ENCODE results near the gene RASGEF1C.

RASGEF1C gene

DNA sequence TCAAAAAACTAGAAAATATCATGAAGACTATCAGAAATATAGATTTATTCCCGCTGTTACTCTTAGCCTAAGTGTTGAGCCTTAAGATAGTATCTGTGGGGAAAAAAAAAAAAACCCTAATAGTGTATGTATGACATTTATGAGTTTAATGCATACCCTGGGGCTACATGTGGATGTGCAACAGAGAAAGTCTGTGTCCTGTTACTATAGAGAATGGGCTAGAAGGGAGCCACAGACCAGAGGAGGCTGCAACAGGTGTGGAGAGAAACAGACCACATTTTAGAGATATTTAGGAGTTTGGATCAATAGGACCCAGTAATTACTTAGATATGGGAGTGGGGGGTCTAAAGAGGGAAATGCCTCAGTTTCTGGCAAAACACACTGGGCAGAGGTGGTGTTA is 152.9 kb downstream of the RASGEF1C start:
- Histone ChIP-seq H3K4me1 (ENCODE audit: control insufficient read depth, insufficient read depth, low read length) (no peaks in the 10 kb centered on the region), H3K27ac (ENCODE audit: low read length) (no peak overlapping the region), H3K27me3 (ENCODE audit: control insufficient read depth in 1 of 2, insufficient read depth in 2 of 2, low read length in 2 of 2) (no peaks in the 10 kb centered on the region), H3K9me3 (ENCODE audit: control insufficient read depth in 2 of 2, low read length in 2 of 2) (no peaks in the 10 kb centered on the region), H3K36me3 (ENCODE audit: control insufficient read depth in 2 of 2, insufficient read depth in 2 of 2, low read length in 2 of 2) (no peaks in the 10 kb centered on the region), H3K4me3 (ENCODE audit: low read length in 2 of 2) (no peak overlapping the region), H3K9ac (ENCODE audit: low read length in 2 of 2) (no peak overlapping the region)

DNA sequence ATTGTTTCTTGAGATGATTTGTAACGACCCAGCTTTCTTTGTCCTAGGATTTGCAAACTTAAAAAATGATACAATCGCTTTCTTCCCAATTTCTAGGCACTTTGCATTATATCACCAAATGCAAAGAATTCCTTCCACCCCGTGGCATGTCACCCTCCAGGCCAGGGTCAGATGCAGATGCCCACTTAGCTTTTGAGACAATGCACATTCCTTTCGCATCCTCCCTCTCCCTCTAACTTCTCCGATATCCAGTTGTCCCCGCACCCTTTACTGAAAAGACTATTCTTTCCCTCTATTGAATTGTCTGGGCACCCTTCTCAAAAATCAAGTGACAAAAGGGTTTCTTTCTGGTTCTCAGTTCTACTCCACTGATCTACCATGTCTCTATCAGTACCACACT is 154.8 kb downstream of the RASGEF1C start:
- Histone ChIP-seq H3K4me3 (ENCODE audit: low read length in 2 of 2) (no peak overlapping the region), H3K4me1 (ENCODE audit: control insufficient read depth, insufficient read depth, low read length) (no peaks in the 10 kb centered on the region), H3K27me3 (ENCODE audit: control insufficient read depth in 1 of 2, insufficient read depth in 2 of 2, low read length in 2 of 2) (no peaks in the 10 kb centered on the region), H3K27ac (ENCODE audit: low read length) (no peak overlapping the region), H3K9me3 (ENCODE audit: control insufficient read depth in 2 of 2, low read length in 2 of 2) (no peaks in the 10 kb centered on the region), H3K9ac (ENCODE audit: low read length in 2 of 2) (no peak overlapping the region), H3K36me3 (ENCODE audit: control insufficient read depth in 2 of 2, insufficient read depth in 2 of 2, low read length in 2 of 2) (no peaks in the 10 kb centered on the region)

DNA sequence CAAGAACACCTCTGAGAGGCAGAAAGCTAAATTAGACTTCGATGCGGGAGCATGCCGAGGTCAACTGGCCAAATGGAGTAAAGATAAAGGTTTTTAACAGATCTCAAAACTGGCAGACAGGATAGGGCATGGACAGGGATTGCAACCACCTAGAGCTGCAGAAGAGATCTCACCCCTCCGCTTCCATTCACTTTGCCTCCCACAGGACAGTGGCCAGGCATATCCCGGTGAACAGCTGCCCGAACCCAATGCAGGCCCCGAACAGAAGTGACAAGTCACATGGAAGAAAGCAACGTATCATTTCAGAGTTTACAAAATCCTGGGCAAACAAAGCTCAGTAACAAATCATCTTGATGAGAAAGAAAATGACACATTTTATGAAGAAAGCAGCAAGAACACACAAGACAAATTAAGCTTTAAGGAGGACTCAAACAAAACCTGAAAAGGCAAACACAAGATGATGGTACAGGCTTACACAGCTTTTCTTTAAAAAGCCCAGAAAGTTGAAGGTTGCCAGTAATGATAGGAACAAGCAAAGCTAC is 155.9 kb downstream of the RASGEF1C start:
- no peak overlapping the region for H3K4me3 ChIP-seq (ENCODE audit: low read length in 2 of 2)
- H3K9ac ChIP-seq (ENCODE audit: low read length in 2 of 2), result no peak overlapping the region
- no peak overlapping the region for H3K27ac ChIP-seq (ENCODE audit: low read length)
- H3K4me1 ChIP-seq (ENCODE audit: control insufficient read depth, insufficient read depth, low read length), result no peaks in the 10 kb centered on the region
- H3K36me3 ChIP-seq (ENCODE audit: control insufficient read depth in 2 of 2, insufficient read depth in 2 of 2, low read length in 2 of 2), result no peaks in the 10 kb centered on the region
- H3K27me3 ChIP-seq (ENCODE audit: control insufficient read depth in 1 of 2, insufficient read depth in 2 of 2, low read length in 2 of 2), result no peaks in the 10 kb centered on the region
- H3K9me3 ChIP-seq (ENCODE audit: control insufficient read depth in 2 of 2, low read length in 2 of 2), result no peaks in the 10 kb centered on the region

DNA sequence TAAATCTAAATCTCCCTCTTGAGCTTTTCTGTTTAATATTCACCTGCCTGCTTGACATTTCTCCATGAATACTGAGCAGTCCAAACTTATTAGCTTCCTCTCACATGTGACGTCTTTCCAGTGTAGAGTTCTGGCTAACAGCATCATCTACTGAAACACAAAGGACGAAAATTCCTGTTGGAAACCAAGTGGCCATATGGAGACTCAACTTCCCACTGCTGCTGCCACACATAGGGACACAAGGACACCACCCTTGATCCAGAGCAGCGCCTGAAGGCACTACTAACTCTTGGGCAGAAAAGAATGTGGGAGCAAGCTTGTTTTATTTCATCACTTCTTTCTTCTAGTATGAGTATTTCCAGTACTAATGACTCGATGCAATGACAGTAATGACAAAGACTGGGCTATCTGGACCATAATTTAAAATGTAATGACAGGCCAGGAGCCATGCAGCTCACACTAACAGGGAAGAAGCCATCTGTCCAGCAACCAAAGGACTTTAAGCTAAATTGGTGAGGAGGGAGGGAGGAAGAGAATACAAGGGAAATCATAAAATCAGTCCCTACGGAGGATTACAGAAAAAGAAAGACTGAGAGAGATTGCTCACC is 156.7 kb downstream of the RASGEF1C start:
- H3K9me3 ChIP-seq (ENCODE audit: control insufficient read depth in 2 of 2, low read length in 2 of 2), result no peaks in the 10 kb centered on the region
- no peaks in the 10 kb centered on the region for H3K36me3 ChIP-seq (ENCODE audit: control insufficient read depth in 2 of 2, insufficient read depth in 2 of 2, low read length in 2 of 2)
- no peak overlapping the region for H3K9ac ChIP-seq (ENCODE audit: low read length in 2 of 2)
- no peak overlapping the region for H3K4me3 ChIP-seq (ENCODE audit: low read length in 2 of 2)
- no peaks in the 10 kb centered on the region for H3K27me3 ChIP-seq (ENCODE audit: control insufficient read depth in 1 of 2, insufficient read depth in 2 of 2, low read length in 2 of 2)
- H3K4me1 ChIP-seq (ENCODE audit: control insufficient read depth, insufficient read depth, low read length), result no peaks in the 10 kb centered on the region
- no peak overlapping the region for H3K27ac ChIP-seq (ENCODE audit: low read length)

All from stomach smooth muscle (tissue), 2 donors.